HFFc6 (cell line): ENCODE measurements around the gene CDH23. TPM values are rescaled to one million over a fixed set of nuclear protein-coding genes. Genes with fewer than 3 reads are reported as not detected.

ENCODE experiments used
- DNase-seq: peaks from one replicate; pipeline ENCODE4 v3.0.0-alpha.2; 2018
- H3K27ac Mint-ChIP-seq: 2 replicates; pipeline ENCODE4 v1.8.0; 2020; ENCODE audit warnings: mild to moderate bottlenecking, mixed read lengths
- H3K27me3 Mint-ChIP-seq: 2 replicates; pipeline ENCODE4 v1.8.0; 2021; ENCODE audit warnings: mild to moderate bottlenecking, moderate library complexity, mixed read lengths; ENCODE audit not compliant: insufficient read depth
- H3K36me3 Mint-ChIP-seq: 2 replicates; pipeline ENCODE4 v1.8.0; 2021; ENCODE audit warnings: low read depth, mixed read lengths
- H3K4me1 Mint-ChIP-seq: 2 replicates; pipeline ENCODE4 v1.8.0; 2020; ENCODE audit warnings: low read depth, mixed read lengths
- H3K4me3 Mint-ChIP-seq: 2 replicates; pipeline ENCODE4 v1.8.0; 2020; ENCODE audit warnings: mild to moderate bottlenecking, moderate library complexity, mixed read lengths
- H3K9me3 Mint-ChIP-seq: 2 replicates; pipeline ENCODE4 v1.8.0; 2020; ENCODE audit warnings: mild to moderate bottlenecking, mixed read lengths
- CTCF ChIP-seq: fragments of 200-600 bp; sonication (generic); IDR thresholded peaks from 2 replicates; pipeline ENCODE4 v1.5.0; 2021; ENCODE audit warnings: antibody characterized with exemption, mild to moderate bottlenecking
- total RNA-seq, 6 experiments: library from RNA; stranded (reverse); fragmentation: NEBNext Ultra II Directional; extraction: Animal tissue kit (Norgen Biotek cat#: 25700); gene quantifications; 2 replicates in 1 of 6; 3 replicates in 5 of 6; pipeline ENCODE4 v1.2.3, GENCODE V29; 2021

The CDH23 gene
- total RNA-seq, 6 experiments from 2014 or later, result 0.02 to 0.11 (median 0.04) TPM; not detected in 2

- TF ChIP-seq CTCF, result no peak
- no peak for DNase-seq
- Mint-ChIP-seq H3K27me3 (peaks cover 28% of the 10 kb centered on the region), H3K4me1 (no peaks in the 10 kb centered on the region), H3K4me3 (no peak overlapping the region), H3K27ac (no peak overlapping the region), H3K9me3 (no peaks in the 10 kb centered on the region), H3K36me3 (no peaks in the 10 kb centered on the region)
Measured at GRCh38 chr10:71513540-71513853, 116.8 kb downstream of the CDH23 start.

GRCh38 chr10:71513936-71514335, 117.2 kb downstream of the CDH23 start:
- DNase-seq, result no peak
- Mint-ChIP-seq H3K4me1 (no peaks in the 10 kb centered on the region), H3K27ac (no peak overlapping the region), H3K27me3 (peaks cover 28% of the 10 kb centered on the region), H3K36me3 (no peaks in the 10 kb centered on the region), H3K4me3 (no peak overlapping the region), H3K9me3 (no peaks in the 10 kb centered on the region)
- no peak for TF ChIP-seq CTCF

GRCh38 chr10:71515531-71516172, 118.9 kb downstream of the CDH23 start:
- Mint-ChIP-seq H3K27ac (no peak overlapping the region), H3K4me1 (no peaks in the 10 kb centered on the region), H3K27me3 (peaks cover 25% of the 10 kb centered on the region), H3K4me3 (no peak overlapping the region), H3K36me3 (no peaks in the 10 kb centered on the region), H3K9me3 (no peaks in the 10 kb centered on the region)
- TF ChIP-seq CTCF, result no peak
- DNase-seq, result no peak

GRCh38 chr10:71516890-71517289, 120.2 kb downstream of the CDH23 start:
- Mint-ChIP-seq H3K36me3 (no peaks in the 10 kb centered on the region), H3K27ac (no peak overlapping the region), H3K4me1 (no peaks in the 10 kb centered on the region), H3K27me3 (peaks cover 30% of the 10 kb centered on the region), H3K4me3 (no peak overlapping the region), H3K9me3 (no peaks in the 10 kb centered on the region)
- DNase-seq, result no peak
- TF ChIP-seq CTCF, result no peak

GRCh38 chr10:71517298-71518169, 120.8 kb downstream of the CDH23 start:
- H3K4me3 Mint-ChIP-seq, result no peak overlapping the region
- H3K27ac Mint-ChIP-seq, result no peak overlapping the region
- H3K9me3 Mint-ChIP-seq, result no peaks in the 10 kb centered on the region
- H3K4me1 Mint-ChIP-seq, result no peaks in the 10 kb centered on the region
- TF ChIP-seq CTCF, result no peak
- peaks cover 35% of the 10 kb centered on the region for H3K27me3 Mint-ChIP-seq
- DNase-seq, result no peak
- no peaks in the 10 kb centered on the region for H3K36me3 Mint-ChIP-seq
